Keratinocyte (primary cell): Measurements from ENCODE around the gene AMD1.

Source experiments
- CTCF ChIP-seq, 3 experiments: IDR thresholded peaks in 1 of 3; conservative IDR thresholded peaks in 1 of 3; optimal IDR thresholded peaks in 1 of 3; 2 replicates in 2 of 3; 3 replicates in 1 of 3; pipeline versions ENCODE3 to v1.5.1; 2011; ENCODE audit warnings: low read length in 3 of 3, mild to moderate bottlenecking in 3 of 3, moderate library complexity in 2 of 3, control low read depth in 1 of 3, inconsistent platforms in 1 of 3; ENCODE audit not compliant: insufficient read depth in 2 of 3; ENCODE audit errors: extremely low read depth in 1 of 3
- EZH2 ChIP-seq: IDR thresholded peaks from one replicate; pipeline ENCODE4 v1.6.1; 2012; ENCODE audit warnings: inconsistent platforms, mild to moderate bottlenecking, low read length, moderate library complexity

- no peak for TF ChIP-seq EZH2
- no peak for TF ChIP-seq CTCF (optimal IDR thresholded peaks at IDR 0.05 in 1 of 3, IDR thresholded peaks at IDR 0.05 in 1 of 3, conservative IDR thresholded peaks at IDR 0.05 in 1 of 3; ENCODE audit: extremely low read depth in 1 of 3, insufficient read depth in 2 of 3, low read length in 3 of 3)
These were observed 7.1 kb downstream of the AMD1 start for GRCh38 chr6:110881546-110882273.
